ENCODE results near the gene HEMK1.

GRCh38 chr3:50588759-50589433 lies 19.6 kb downstream of the HEMK1 start:
- TF ChIP-seq CTCF (IDR thresholded peaks at IDR 0.05) (no peak), POLR2A (IDR thresholded peaks at IDR 0.05) (no peak)

All from upper lobe of left lung (tissue), 4 donors.